ENCODE results near the gene LRP6. TPM values are rescaled to one million over a fixed set of nuclear protein-coding genes. Genes with fewer than 3 reads are reported as not detected.
A peak's percentile ranks its signal among the peaks of the same experiment; 100 is the strongest.

Gene LRP6
- total and polyA plus RNA-seq, 2 of the 13 experiments (the other 11 are each of a cell fraction or from before 2014, with no cell fraction given): 33.8 to 42.0 TPM

DNA sequence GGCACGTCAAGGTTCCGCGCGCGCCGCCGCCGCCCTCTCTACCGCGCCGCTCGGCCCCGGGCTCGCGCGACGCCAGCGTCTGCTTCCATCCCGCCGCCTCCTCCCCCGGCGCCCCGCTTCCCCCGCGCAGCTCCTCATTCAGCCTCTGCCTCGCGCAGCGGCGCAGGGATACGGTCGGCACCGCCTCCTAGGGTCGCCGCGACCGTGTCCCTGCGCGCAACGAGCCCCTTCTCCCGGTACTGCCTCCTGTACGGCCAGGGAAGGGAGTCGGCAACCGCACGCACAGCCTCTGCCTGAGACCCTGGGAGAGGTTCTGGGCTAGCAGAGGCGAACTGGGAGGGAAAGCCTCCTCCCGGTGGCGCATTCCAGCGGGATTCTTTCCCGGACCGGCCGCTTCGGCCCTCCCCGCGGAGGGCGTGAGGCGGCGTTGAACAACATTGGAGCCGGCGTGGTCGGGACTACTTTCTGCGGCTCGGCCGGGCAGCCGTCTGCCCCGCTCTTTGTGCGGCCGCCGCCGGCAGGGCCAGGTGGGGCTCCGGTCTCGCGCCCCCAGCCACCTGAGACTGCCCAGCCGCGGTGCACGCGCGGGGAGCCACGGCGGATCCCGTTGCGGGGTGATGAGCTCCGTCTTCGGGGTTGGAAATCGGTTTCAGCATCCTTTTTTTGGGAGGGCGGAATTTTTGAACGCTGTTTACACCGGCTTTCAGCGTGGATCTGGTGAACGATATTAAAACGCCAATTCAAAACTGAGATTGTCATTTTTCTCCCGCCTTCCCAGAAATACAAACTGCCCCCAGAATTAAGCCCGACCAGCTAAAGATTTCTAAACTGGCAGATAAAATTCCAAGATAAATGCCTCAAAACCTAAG is at the start of gene LRP6 (continued):
- TF ChIP-seq, protein P1, sequence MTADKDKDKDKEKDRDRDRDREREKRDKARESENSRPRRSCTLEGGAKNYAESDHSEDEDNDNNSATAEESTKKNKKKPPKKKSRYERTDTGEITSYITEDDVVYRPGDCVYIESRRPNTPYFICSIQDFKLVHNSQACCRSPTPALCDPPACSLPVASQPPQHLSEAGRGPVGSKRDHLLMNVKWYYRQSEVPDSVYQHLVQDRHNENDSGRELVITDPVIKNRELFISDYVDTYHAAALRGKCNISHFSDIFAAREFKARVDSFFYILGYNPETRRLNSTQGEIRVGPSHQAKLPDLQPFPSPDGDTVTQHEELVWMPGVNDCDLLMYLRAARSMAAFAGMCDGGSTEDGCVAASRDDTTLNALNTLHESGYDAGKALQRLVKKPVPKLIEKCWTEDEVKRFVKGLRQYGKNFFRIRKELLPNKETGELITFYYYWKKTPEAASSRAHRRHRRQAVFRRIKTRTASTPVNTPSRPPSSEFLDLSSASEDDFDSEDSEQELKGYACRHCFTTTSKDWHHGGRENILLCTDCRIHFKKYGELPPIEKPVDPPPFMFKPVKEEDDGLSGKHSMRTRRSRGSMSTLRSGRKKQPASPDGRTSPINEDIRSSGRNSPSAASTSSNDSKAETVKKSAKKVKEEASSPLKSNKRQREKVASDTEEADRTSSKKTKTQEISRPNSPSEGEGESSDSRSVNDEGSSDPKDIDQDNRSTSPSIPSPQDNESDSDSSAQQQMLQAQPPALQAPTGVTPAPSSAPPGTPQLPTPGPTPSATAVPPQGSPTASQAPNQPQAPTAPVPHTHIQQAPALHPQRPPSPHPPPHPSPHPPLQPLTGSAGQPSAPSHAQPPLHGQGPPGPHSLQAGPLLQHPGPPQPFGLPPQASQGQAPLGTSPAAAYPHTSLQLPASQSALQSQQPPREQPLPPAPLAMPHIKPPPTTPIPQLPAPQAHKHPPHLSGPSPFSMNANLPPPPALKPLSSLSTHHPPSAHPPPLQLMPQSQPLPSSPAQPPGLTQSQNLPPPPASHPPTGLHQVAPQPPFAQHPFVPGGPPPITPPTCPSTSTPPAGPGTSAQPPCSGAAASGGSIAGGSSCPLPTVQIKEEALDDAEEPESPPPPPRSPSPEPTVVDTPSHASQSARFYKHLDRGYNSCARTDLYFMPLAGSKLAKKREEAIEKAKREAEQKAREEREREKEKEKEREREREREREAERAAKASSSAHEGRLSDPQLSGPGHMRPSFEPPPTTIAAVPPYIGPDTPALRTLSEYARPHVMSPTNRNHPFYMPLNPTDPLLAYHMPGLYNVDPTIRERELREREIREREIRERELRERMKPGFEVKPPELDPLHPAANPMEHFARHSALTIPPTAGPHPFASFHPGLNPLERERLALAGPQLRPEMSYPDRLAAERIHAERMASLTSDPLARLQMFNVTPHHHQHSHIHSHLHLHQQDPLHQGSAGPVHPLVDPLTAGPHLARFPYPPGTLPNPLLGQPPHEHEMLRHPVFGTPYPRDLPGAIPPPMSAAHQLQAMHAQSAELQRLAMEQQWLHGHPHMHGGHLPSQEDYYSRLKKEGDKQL (CRISPR knock-in tag; IDR thresholded peaks at IDR 0.05; ENCODE audit: low read depth): no peak
- peak; percentile 95 for TF ChIP-seq KDM3A (CRISPR knock-in tag; IDR thresholded peaks at IDR 0.05; ENCODE audit: low read depth)
- TF ChIP-seq DR1 (CRISPR knock-in tag; IDR thresholded peaks at IDR 0.05): peak; percentile 97
- peak; percentile 99 for TF ChIP-seq ZGPAT (CRISPR knock-in tag; IDR thresholded peaks at IDR 0.05)
- TF ChIP-seq FOSL2 (CRISPR knock-in tag; IDR thresholded peaks at IDR 0.05): peak; percentile 57
- peak; percentile 80 for TF ChIP-seq RNF2 (conservative IDR thresholded peaks at IDR 0.05; ENCODE audit: low read depth)
- TF ChIP-seq ZNF274 (CRISPR knock-in tag; IDR thresholded peaks at IDR 0.05): peak; percentile 98; the same call in 1 of the 2 replicates
- TF ChIP-seq, protein P2, sequence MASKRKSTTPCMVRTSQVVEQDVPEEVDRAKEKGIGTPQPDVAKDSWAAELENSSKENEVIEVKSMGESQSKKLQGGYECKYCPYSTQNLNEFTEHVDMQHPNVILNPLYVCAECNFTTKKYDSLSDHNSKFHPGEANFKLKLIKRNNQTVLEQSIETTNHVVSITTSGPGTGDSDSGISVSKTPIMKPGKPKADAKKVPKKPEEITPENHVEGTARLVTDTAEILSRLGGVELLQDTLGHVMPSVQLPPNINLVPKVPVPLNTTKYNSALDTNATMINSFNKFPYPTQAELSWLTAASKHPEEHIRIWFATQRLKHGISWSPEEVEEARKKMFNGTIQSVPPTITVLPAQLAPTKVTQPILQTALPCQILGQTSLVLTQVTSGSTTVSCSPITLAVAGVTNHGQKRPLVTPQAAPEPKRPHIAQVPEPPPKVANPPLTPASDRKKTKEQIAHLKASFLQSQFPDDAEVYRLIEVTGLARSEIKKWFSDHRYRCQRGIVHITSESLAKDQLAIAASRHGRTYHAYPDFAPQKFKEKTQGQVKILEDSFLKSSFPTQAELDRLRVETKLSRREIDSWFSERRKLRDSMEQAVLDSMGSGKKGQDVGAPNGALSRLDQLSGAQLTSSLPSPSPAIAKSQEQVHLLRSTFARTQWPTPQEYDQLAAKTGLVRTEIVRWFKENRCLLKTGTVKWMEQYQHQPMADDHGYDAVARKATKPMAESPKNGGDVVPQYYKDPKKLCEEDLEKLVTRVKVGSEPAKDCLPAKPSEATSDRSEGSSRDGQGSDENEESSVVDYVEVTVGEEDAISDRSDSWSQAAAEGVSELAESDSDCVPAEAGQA (IDR thresholded peaks at IDR 0.05; ENCODE audit: low read depth): no peak
- TF ChIP-seq, protein P2 (CRISPR knock-in tag; IDR thresholded peaks at IDR 0.05; ENCODE audit: borderline replicate concordance): peak; percentile 58; the same call in 1 of the 2 replicates
- no peak; the same call in 1 of the 2 replicates for TF ChIP-seq LBX2 (CRISPR knock-in tag; IDR thresholded peaks at IDR 0.05; ENCODE audit: borderline replicate concordance)
- TF ChIP-seq EHMT2 (IDR thresholded peaks at IDR 0.05; ENCODE audit: borderline replicate concordance, low read depth, low read length): no peak
- peak; percentile 81 for TF ChIP-seq ZNF607 (CRISPR knock-in tag; IDR thresholded peaks at IDR 0.05; ENCODE audit: borderline replicate concordance)
- TF ChIP-seq ZNF282 (IDR thresholded peaks at IDR 0.05; ENCODE audit: partially characterized antibody): no peak
- peak; percentile 99 for TF ChIP-seq ZNF615 (CRISPR knock-in tag; IDR thresholded peaks at IDR 0.05; ENCODE audit: borderline replicate concordance)

All from HepG2 (cell line).